ENCODE measurements around the gene SNAI3.

Gene SNAI3

DNA sequence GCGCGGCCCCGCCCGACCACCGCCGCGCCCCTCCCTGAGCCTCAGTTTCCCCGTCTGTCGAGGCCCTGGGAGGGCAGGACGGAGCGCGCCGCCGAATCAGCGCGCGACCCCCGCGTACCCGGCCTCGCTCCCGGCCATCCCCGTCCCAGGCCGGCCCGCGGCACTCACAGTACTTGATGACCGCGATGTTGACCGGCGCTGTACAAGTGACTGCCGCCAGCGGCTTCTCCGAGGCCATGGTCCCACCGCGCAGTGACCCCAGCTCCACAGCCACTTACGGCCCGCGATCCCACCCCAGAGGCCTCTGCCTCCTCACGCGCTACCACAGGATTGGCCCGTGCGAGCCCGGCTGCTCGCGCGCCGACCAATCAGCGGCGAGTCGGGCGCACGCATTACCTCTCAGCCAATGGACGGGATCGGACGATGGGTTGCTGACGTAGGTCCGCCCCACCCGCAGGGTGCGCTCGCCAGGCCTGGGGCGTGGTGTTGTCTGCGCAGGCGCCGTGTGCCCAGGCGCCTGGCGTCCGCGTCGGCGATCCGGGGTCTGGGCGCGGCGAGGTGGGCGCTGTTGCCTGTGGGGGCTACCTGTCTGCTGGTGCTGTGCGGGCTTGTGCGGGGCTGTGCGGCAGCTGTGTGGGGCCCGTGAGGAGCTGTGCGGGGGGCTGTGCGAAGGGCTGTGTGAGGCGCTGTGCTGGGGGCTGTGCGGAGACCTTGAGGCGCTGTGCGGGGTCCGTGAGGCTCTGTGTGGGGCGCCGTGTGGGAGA is 23.3 kb downstream of the SNAI3 start, which contains the start of gene MVD (continued):
- TF ChIP-seq ZNF596 (tag by site-specific recombination; IDR thresholded peaks at IDR 0.05) (no peak), ZNF707 (tag by site-specific recombination; IDR thresholded peaks at IDR 0.05) (no peak), ZNF138 (tag by site-specific recombination; IDR thresholded peaks at IDR 0.05; ENCODE audit: borderline replicate concordance) (no peak), ZNF202 (tag by site-specific recombination; IDR thresholded peaks at IDR 0.05; ENCODE audit: borderline replicate concordance) (no peak), ZNF223 (tag by site-specific recombination; IDR thresholded peaks at IDR 0.05) (no peak), ZNF214 (tag by site-specific recombination; IDR thresholded peaks at IDR 0.05; ENCODE audit: borderline replicate concordance) (no peak), ZNF221 (tag by site-specific recombination; IDR thresholded peaks at IDR 0.05; ENCODE audit: borderline replicate concordance) (no peak), ZNF174 (tag by site-specific recombination; IDR thresholded peaks at IDR 0.05) (no peak), ZNF354C (tag by site-specific recombination; IDR thresholded peaks at IDR 0.05; ENCODE audit: borderline replicate concordance, low read depth) (no peak), KLF7 (tag by site-specific recombination; IDR thresholded peaks at IDR 0.05; ENCODE audit: borderline replicate concordance) (no peak), ZNF580 (tag by site-specific recombination; IDR thresholded peaks at IDR 0.05) (peak; percentile 87; the same call in 1 of the 2 replicates), ZNF585B (tag by site-specific recombination; IDR thresholded peaks at IDR 0.05) (no peak), ZNF274 (IDR thresholded peaks at IDR 0.05; ENCODE audit: low read length) (no peak), ZNF274 (tag by site-specific recombination; IDR thresholded peaks at IDR 0.05; ENCODE audit: borderline replicate concordance) (no peak), GLIS2 (tag by site-specific recombination; IDR thresholded peaks at IDR 0.05) (peak; percentile 91), ZNF157 (tag by site-specific recombination; IDR thresholded peaks at IDR 0.05) (no peak), ZNF621 (tag by site-specific recombination; IDR thresholded peaks at IDR 0.05) (no peak), ZNF292 (tag by site-specific recombination; IDR thresholded peaks at IDR 0.05; ENCODE audit: borderline replicate concordance, low read depth) (no peak), ZSCAN4 (tag by site-specific recombination; IDR thresholded peaks at IDR 0.05) (no peak), ZBTB10 (tag by site-specific recombination; IDR thresholded peaks at IDR 0.05) (no peak), GLI4 (tag by site-specific recombination; IDR thresholded peaks at IDR 0.05) (no peak), ZFP69B (tag by site-specific recombination; IDR thresholded peaks at IDR 0.05) (no peak), ZBTB1 (tag by site-specific recombination; IDR thresholded peaks at IDR 0.05) (no peak), ZNF610 (tag by site-specific recombination; IDR thresholded peaks at IDR 0.05; ENCODE audit: borderline replicate concordance) (no peak), MZF1 (tag by site-specific recombination; IDR thresholded peaks at IDR 0.05; ENCODE audit: borderline replicate concordance) (no peak), ZNF121 (tag by site-specific recombination; IDR thresholded peaks at IDR 0.05) (no peak)
- TF ChIP-seq, protein P1, sequence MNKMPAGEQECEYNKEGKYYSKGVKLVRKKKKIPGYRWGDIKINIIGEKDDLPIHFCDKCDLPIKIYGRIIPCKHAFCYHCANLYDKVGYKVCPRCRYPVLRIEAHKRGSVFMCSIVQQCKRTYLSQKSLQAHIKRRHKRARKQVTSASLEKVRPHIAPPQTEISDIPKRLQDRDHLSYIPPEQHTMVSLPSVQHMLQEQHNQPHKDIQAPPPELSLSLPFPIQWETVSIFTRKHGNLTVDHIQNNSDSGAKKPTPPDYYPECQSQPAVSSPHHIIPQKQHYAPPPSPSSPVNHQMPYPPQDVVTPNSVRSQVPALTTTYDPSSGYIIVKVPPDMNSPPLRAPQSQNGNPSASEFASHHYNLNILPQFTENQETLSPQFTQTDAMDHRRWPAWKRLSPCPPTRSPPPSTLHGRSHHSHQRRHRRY (tag by site-specific recombination; IDR thresholded peaks at IDR 0.05) = no peak
- TF ChIP-seq, protein P2, sequence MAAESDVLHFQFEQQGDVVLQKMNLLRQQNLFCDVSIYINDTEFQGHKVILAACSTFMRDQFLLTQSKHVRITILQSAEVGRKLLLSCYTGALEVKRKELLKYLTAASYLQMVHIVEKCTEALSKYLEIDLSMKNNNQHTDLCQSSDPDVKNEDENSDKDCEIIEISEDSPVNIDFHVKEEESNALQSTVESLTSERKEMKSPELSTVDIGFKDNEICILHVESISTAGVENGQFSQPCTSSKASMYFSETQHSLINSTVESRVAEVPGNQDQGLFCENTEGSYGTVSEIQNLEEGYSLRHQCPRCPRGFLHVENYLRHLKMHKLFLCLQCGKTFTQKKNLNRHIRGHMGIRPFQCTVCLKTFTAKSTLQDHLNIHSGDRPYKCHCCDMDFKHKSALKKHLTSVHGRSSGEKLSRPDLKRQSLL (tag by site-specific recombination; IDR thresholded peaks at IDR 0.05) = no peak
- TF ChIP-seq, protein P3, sequence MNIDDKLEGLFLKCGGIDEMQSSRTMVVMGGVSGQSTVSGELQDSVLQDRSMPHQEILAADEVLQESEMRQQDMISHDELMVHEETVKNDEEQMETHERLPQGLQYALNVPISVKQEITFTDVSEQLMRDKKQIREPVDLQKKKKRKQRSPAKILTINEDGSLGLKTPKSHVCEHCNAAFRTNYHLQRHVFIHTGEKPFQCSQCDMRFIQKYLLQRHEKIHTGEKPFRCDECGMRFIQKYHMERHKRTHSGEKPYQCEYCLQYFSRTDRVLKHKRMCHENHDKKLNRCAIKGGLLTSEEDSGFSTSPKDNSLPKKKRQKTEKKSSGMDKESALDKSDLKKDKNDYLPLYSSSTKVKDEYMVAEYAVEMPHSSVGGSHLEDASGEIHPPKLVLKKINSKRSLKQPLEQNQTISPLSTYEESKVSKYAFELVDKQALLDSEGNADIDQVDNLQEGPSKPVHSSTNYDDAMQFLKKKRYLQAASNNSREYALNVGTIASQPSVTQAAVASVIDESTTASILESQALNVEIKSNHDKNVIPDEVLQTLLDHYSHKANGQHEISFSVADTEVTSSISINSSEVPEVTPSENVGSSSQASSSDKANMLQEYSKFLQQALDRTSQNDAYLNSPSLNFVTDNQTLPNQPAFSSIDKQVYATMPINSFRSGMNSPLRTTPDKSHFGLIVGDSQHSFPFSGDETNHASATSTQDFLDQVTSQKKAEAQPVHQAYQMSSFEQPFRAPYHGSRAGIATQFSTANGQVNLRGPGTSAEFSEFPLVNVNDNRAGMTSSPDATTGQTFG (tag by site-specific recombination; IDR thresholded peaks at IDR 0.05; ENCODE audit: borderline replicate concordance) = no peak
- TF ChIP-seq, protein P4, sequence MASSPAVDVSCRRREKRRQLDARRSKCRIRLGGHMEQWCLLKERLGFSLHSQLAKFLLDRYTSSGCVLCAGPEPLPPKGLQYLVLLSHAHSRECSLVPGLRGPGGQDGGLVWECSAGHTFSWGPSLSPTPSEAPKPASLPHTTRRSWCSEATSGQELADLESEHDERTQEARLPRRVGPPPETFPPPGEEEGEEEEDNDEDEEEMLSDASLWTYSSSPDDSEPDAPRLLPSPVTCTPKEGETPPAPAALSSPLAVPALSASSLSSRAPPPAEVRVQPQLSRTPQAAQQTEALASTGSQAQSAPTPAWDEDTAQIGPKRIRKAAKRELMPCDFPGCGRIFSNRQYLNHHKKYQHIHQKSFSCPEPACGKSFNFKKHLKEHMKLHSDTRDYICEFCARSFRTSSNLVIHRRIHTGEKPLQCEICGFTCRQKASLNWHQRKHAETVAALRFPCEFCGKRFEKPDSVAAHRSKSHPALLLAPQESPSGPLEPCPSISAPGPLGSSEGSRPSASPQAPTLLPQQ (tag by site-specific recombination; IDR thresholded peaks at IDR 0.05) = peak; percentile 86; the same call in 1 of the 2 replicates
